NCI-H146 (cell line): ENCODE measurements around the gene OR4A5.
"Not testable (repeated sequence)": the region's sequence is repeated elsewhere in the genome, so short reads cannot be mapped to it uniquely, and the experiment has no call there.

Source experiments
- DNase-seq: peaks from one replicate; lab custom pipeline; 2025; lab: John Stamatoyannopoulos, UW

OR4A5 gene

GRCh38 chr11:54706532-54706931 is at the start of gene OR4A5:
TSS of gene OR4A5 (plus strand) at chr11:54706832. CDS start at chr11:54706885, 53 bp downstream.
- DNase-seq, result not testable (repeated sequence)

- DNase-seq, result not testable (repeated sequence)
Measured at GRCh38 chr11:54720094-54720493, 13.5 kb downstream of the OR4A5 start.
